Spleen (tissue), 7 donors: Measurements from ENCODE around the gene CLK1.

Experiments used
- POLR2AphosphoS5 ChIP-seq, 3 donors: sonication (generic); formaldehyde crosslinking; IDR thresholded peaks; one replicate each; pipeline ENCODE4 v1.5.1; 2017; ENCODE audit warnings: antibody characterized with exemption in 3 of 3
- TF ChIP-seq, protein P1 (sequence below), 11 experiments: fragments of 200-600 bp in 7 of 11; fragments of 450-650 bp in 4 of 11; sonication (generic) in 4 of 11; IDR thresholded peaks in 8 of 11; conservative IDR thresholded peaks in 3 of 11; 1 replicate in 7 of 11; 2 replicates in 4 of 11; pipeline versions ENCODE4 v1.4.0 to v1.8.0; 2016 to 2021; ENCODE audit warnings: antibody characterized with exemption in 11 of 11, inconsistent platforms in 4 of 11, mild to moderate bottlenecking in 1 of 11
- donor health status: DM: no; HTN: no; CAD: no; lungs with moderate emphysema.
- donor health status: DM: no; HTN: no; CAD: no.
- donor health status: DM: no; HTN: no; CAD: no.

DNA sequence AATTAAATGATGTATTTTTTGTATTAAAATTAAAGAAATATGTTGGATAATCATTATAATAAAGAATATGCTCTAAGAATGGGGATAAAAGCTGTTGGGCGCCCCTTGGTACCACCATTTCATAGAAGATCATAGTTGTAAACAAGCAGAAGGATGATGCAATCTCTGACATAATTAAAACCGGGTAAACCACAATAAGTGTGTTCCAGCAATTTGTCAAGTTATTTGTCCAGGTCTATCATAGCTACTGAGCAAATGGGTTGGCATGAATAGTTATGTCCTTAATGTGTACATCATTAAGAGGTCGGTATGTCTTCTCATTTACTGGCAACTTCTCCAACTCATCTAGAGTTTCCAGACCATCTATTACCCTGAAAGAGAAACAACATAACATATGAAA lies 6.7 kb upstream of the CLK1 start:
- TF ChIP-seq, protein P1, sequence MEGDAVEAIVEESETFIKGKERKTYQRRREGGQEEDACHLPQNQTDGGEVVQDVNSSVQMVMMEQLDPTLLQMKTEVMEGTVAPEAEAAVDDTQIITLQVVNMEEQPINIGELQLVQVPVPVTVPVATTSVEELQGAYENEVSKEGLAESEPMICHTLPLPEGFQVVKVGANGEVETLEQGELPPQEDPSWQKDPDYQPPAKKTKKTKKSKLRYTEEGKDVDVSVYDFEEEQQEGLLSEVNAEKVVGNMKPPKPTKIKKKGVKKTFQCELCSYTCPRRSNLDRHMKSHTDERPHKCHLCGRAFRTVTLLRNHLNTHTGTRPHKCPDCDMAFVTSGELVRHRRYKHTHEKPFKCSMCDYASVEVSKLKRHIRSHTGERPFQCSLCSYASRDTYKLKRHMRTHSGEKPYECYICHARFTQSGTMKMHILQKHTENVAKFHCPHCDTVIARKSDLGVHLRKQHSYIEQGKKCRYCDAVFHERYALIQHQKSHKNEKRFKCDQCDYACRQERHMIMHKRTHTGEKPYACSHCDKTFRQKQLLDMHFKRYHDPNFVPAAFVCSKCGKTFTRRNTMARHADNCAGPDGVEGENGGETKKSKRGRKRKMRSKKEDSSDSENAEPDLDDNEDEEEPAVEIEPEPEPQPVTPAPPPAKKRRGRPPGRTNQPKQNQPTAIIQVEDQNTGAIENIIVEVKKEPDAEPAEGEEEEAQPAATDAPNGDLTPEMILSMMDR (IDR thresholded peaks at IDR 0.05 in 8 of 11, conservative IDR thresholded peaks at IDR 0.05 in 3 of 11), result no peak
- no peak for TF ChIP-seq POLR2AphosphoS5 (IDR thresholded peaks at IDR 0.05)
